ENCODE results near the gene LDHB. TPM values are rescaled to one million over a fixed set of nuclear protein-coding genes. Genes with fewer than 3 reads are reported as not detected.

LDHB gene
- total RNA-seq, 1 donor from 2014 or later = 627 TPM

GRCh38 chr12:21644516-21644915 is 13.1 kb downstream of the LDHB start:
- no peaks in the 10 kb centered on the region for H3K9me3 Mint-ChIP-seq (ENCODE audit: unreplicated experiment)
- TF ChIP-seq, protein P1, sequence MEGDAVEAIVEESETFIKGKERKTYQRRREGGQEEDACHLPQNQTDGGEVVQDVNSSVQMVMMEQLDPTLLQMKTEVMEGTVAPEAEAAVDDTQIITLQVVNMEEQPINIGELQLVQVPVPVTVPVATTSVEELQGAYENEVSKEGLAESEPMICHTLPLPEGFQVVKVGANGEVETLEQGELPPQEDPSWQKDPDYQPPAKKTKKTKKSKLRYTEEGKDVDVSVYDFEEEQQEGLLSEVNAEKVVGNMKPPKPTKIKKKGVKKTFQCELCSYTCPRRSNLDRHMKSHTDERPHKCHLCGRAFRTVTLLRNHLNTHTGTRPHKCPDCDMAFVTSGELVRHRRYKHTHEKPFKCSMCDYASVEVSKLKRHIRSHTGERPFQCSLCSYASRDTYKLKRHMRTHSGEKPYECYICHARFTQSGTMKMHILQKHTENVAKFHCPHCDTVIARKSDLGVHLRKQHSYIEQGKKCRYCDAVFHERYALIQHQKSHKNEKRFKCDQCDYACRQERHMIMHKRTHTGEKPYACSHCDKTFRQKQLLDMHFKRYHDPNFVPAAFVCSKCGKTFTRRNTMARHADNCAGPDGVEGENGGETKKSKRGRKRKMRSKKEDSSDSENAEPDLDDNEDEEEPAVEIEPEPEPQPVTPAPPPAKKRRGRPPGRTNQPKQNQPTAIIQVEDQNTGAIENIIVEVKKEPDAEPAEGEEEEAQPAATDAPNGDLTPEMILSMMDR (IDR thresholded peaks at IDR 0.05) = no peak
- H3K4me3 Mint-ChIP-seq (ENCODE audit: unreplicated experiment) = no peak overlapping the region
- H3K27me3 Mint-ChIP-seq (ENCODE audit: unreplicated experiment) = no peaks in the 10 kb centered on the region
- peak overlapping the region; percentile 39 for H3K27ac Mint-ChIP-seq (ENCODE audit: unreplicated experiment)
- peaks cover 68% of the 10 kb centered on the region for H3K36me3 Mint-ChIP-seq (ENCODE audit: unreplicated experiment)
- peaks cover 8% of the 10 kb centered on the region for H3K4me1 Mint-ChIP-seq (ENCODE audit: unreplicated experiment)
- DNase-seq (ENCODE audit: extremely low spot score, unreplicated experiment) = no peak

GRCh38 chr12:21643758-21644157 is 13.9 kb downstream of the LDHB start:
- Mint-ChIP-seq H3K36me3 (ENCODE audit: unreplicated experiment) (peaks cover 67% of the 10 kb centered on the region), H3K27ac (ENCODE audit: unreplicated experiment) (no peak overlapping the region), H3K4me1 (ENCODE audit: unreplicated experiment) (peaks cover 12% of the 10 kb centered on the region), H3K27me3 (ENCODE audit: unreplicated experiment) (no peaks in the 10 kb centered on the region), H3K9me3 (ENCODE audit: unreplicated experiment) (no peaks in the 10 kb centered on the region), H3K4me3 (ENCODE audit: unreplicated experiment) (no peak overlapping the region)
- TF ChIP-seq, protein P1 (IDR thresholded peaks at IDR 0.05) = no peak
- DNase-seq (ENCODE audit: extremely low spot score, unreplicated experiment) = no peak

DNA sequence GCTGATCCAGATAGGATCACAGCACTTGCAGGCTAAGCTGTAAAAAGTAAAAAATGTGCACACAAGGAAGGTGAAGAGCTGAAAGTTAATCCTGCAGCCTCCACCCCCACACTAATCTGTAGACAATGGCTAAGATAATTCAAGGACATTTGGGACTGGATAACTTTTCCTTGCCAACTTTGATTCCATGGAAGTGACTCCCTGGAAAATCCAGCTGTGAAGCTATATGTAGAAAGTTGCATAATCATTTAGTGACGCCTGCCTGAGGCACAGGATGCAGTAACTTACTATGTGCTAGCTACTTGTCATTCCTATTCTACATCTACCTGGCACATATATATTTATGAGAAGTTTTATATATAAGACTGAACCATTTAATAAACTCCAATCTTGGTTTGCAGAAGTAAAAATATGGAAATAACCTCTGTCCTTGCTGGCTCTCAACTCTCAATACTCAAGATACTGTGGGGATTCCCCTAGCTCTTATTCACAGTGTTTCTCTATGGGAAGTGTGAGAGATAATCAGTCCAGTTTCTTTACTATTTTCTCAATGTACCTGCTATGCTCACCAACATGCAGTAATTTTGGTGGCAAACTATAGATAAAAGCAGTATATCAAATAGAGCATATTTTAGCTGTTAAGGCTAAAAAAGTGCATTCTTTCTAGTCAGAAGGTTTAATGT is 14.8 kb downstream of the LDHB start:
- Mint-ChIP-seq H3K4me3 (ENCODE audit: unreplicated experiment) (no peak overlapping the region), H3K27ac (ENCODE audit: unreplicated experiment) (no peak overlapping the region), H3K27me3 (ENCODE audit: unreplicated experiment) (no peaks in the 10 kb centered on the region), H3K9me3 (ENCODE audit: unreplicated experiment) (no peaks in the 10 kb centered on the region), H3K4me1 (ENCODE audit: unreplicated experiment) (peaks cover 14% of the 10 kb centered on the region), H3K36me3 (ENCODE audit: unreplicated experiment) (peaks cover 64% of the 10 kb centered on the region)
- DNase-seq (ENCODE audit: extremely low spot score, unreplicated experiment) = no peak
- TF ChIP-seq, protein P1 (IDR thresholded peaks at IDR 0.05) = no peak

- TF ChIP-seq, protein P1 (IDR thresholded peaks at IDR 0.05) = no peak
- H3K27ac Mint-ChIP-seq (ENCODE audit: unreplicated experiment) = no peak overlapping the region
- no peaks in the 10 kb centered on the region for H3K9me3 Mint-ChIP-seq (ENCODE audit: unreplicated experiment)
- peaks cover 64% of the 10 kb centered on the region for H3K36me3 Mint-ChIP-seq (ENCODE audit: unreplicated experiment)
- peaks cover 10% of the 10 kb centered on the region for H3K4me1 Mint-ChIP-seq (ENCODE audit: unreplicated experiment)
- H3K27me3 Mint-ChIP-seq (ENCODE audit: unreplicated experiment) = no peaks in the 10 kb centered on the region
- DNase-seq (ENCODE audit: extremely low spot score, unreplicated experiment) = no peak
- no peak overlapping the region for H3K4me3 Mint-ChIP-seq (ENCODE audit: unreplicated experiment)
These were observed 19.4 kb downstream of the LDHB start for GRCh38 chr12:21638054-21638891.

- H3K9me3 Mint-ChIP-seq (ENCODE audit: unreplicated experiment) = no peaks in the 10 kb centered on the region
- H3K27me3 Mint-ChIP-seq (ENCODE audit: unreplicated experiment) = no peaks in the 10 kb centered on the region
- TF ChIP-seq, protein P1 (IDR thresholded peaks at IDR 0.05) = no peak
- no peak overlapping the region for H3K4me3 Mint-ChIP-seq (ENCODE audit: unreplicated experiment)
- peaks cover 37% of the 10 kb centered on the region for H3K36me3 Mint-ChIP-seq (ENCODE audit: unreplicated experiment)
- no peak overlapping the region for H3K27ac Mint-ChIP-seq (ENCODE audit: unreplicated experiment)
- no peak for DNase-seq (ENCODE audit: extremely low spot score, unreplicated experiment)
- H3K4me1 Mint-ChIP-seq (ENCODE audit: unreplicated experiment) = peaks cover 5% of the 10 kb centered on the region
These were observed 23.4 kb downstream of the LDHB start for GRCh38 chr12:21634245-21634644.

All from osteocyte (in vitro differentiated cells).